Stimulated activated CD4-positive, alpha-beta T cell treated with anti-CD3 and anti-CD28 coated beads, Interleukin-2, amount 100 ng/mL, for 48 hours (primary cell): ENCODE data around the gene STAC.
"Not testable (repeated sequence)": the region's sequence is repeated elsewhere in the genome, so short reads cannot be mapped to it uniquely, and the experiment has no call there.

ENCODE experiments used
- DNase-seq, 2 donors: peaks; one replicate each; pipeline ENCODE4 v3.0.0-alpha.2; 2020

Gene STAC

DNA sequence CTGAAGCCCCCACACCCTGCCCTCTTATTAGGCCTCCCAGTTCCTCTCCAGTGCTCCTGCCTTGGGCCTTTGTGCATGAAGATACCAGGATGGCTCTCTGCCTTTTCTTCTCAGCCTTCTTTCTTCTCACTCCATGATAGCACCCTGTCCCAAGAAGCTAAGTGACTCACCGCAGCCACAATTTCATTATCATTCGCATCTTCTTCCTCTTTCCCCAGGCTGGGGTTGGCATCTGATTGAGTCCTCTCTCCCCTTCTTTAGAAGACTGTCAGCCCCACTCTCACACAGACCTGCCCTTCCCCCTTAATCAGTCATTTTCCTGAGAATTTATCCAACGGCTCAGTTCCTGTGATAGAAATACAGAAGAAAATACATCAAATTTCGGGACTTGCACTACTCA is 102.0 kb downstream of the STAC start:
- DNase-seq, result no peak

GRCh38 chr3:36482880-36483279 is 102.6 kb downstream of the STAC start:
- no peak for DNase-seq

DNA sequence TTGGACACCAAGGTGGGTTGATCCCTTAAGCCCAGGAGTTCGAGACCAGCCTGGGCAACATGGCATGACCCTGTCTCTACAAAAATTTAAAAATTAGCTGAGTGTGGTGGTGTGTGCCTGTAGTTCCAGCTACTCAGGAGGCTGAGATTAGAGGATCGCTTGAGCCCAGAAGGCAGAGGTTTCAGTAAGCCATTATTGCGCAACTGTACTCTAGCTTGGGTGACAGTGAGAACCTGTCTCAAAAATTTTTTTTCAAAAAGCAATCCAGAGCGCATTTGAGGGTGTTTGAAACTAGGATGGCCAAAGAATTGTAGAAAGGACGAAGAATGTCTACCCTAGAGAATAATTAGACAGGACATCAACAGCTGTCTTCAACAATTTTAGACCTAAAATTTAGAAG is 103.4 kb downstream of the STAC start:
- no peak for DNase-seq

GRCh38 chr3:36484386-36484785 is 104.1 kb downstream of the STAC start:
- DNase-seq, result no peak

DNA sequence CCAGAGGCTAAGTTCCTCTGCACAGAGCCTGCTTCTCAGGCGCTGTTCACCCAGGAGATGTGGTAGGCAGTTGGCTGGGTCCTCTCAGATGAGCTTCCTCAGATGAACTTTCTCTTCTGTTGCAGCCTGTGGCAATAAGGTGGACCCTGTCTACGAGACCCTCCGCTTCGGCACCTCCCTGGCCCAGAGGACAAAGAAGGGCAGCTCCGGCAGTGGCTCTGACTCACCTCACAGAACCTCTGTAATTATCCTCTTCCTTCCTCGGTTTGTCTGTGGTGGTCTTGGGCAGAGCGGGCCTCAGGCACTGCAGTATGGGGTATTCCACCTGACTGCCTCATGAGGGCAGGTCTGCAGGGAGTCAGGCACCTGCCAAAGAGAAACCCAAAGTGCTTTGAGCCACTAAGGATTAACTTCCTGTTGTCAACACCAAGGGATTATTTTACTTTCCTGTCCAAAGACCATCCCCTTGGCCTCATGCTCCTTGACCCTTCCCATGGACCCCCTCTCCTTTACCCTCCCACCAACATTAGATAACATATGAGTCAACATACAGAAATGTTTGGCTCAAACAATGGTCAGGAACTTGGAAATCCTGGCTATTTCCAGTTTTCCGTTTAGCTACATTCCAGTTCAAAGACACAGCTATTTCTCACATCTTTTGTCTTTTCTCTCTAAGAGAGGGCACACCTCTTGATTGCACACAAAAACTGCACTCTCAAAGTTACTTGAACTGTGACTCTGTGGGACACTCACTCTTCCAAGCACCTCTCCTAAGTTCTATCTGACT is 105.9 kb downstream of the STAC start:
- no peak for DNase-seq

- DNase-seq, result no peak
Measured at GRCh38 chr3:36487616-36488015, 107.3 kb downstream of the STAC start.

DNA sequence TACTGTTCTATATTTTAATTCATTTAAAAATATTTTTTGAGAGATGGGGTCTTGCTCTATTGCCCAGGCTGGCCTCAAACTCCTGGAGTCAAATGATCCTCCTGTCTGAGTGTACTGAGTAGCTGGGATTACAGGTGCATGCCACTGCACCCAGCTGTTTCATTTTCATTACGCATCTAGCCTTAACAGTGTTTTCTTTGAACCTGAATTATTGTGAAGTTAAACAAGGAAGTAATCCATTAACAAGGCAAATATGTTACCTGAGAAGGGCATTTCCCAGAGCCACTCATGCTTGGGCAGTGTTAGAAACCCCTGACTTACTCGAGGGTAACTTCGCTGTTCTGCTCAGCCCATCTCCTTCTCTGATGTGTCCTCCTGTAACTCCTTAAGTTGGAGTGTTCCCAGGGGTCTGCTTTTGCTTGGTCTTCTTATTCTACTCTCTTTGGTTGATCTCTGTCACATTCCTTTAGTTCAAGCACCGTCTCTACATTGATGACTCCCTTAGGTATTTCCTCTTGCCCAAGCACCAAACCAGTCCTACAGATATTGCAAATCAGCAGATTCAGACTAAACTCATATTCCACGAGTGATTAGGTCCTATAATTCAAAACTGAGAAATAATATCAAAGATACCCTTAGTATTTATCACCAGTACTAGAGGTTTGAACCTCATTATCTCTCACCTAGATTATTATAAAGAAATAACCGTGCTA is 107.9 kb downstream of the STAC start:
- no peak for DNase-seq

- DNase-seq, result no peak
Measured at GRCh38 chr3:36489101-36489500, 108.8 kb downstream of the STAC start.

GRCh38 chr3:36489679-36490425 is 109.5 kb downstream of the STAC start:
- no peak for DNase-seq

DNA sequence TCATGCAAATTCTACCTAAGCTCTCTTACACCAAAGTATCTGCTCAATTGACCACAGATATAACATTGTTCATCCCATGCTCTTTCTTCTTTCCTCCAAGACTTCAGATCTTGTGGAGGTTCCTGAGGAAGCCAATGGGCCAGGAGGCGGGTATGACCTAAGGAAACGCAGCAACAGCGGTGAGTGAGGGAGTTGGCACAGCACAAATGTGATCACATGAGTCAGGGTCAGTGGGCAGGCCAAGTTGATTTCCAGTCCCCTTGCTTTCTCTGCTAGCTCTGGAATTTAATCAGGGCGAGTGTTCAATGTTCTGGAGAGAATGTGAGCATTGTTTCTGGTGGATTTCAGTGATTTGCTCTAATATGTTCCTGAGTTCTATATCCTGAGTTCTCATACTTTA is 112.7 kb downstream of the STAC start:
- no peak for DNase-seq

DNA sequence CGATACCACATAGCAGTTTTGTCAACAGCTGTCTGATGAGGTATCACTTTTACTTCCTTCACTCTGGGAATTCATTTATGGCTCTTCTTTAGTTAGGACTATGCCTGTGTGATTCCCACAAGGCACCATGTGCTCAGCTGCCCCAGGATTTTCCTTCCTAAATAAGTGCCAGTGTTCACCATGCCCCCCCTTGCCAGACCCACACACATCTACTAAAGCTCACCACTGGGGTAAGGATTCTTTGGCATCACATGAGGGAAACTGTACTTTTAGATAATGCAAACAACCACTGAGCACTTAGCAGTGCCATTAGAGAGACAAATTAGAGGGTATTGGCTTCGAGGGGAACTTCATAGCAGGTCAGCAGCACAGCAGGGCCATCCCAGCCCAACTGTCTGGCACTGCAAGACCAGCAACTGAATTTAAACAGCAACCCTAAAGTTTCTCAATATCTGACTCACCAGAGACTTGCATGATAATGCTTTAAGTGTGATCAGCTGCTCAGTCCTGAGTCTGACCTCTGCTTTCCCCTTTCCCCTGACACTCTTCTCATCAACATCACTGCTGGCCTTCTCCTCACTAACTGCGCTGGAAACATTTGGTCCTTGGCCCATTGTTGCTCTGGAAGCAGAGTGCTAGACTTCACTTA is 114.3 kb downstream of the STAC start:
- no peak for DNase-seq

DNA sequence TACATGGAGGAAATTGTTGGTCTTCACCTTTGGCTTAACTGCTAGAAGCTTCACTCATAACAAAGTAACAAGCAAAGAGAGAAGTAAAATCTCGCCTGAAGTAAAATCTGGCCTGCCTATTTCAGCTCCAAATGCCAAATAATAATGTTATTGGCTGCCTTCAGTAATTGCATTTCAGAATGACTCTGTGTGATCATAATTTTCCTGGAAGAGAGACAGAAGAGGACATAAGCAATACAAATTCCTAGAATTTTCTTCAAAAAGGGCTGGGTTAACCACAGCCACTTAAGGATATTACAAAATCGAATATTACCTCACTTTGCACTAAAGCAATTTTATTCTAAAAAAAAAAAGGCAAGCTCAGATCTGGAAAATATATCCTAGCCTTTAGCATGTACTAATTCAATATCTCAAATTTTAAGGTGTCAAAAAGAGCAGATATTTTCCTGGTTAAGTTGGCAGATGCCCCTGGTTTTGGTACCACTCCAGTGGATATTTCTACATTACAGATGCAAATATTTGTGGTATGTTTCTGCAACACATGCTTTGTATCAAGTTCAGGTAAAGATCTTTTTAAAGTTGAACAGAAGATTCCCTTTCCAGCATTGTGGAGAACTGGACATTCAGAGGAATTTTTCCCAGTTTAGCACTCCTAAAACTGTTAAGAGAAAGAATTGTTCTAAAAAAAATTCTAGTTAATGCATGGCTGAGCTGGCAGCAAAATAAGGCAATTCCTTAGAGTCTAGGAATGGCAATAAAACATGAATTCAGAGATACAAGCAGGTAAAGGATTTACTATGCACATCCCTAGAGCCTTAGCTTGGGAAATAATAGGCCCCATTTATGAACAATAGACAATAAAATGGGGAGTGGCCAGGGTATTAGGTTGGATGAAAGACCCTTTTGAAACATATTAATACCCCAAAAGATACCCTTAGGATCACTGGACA is 116.7 kb downstream of the STAC start:
- no peak for DNase-seq

- not testable (repeated sequence) for DNase-seq
Measured at GRCh38 chr3:36500053-36500452, 119.7 kb downstream of the STAC start.

DNA sequence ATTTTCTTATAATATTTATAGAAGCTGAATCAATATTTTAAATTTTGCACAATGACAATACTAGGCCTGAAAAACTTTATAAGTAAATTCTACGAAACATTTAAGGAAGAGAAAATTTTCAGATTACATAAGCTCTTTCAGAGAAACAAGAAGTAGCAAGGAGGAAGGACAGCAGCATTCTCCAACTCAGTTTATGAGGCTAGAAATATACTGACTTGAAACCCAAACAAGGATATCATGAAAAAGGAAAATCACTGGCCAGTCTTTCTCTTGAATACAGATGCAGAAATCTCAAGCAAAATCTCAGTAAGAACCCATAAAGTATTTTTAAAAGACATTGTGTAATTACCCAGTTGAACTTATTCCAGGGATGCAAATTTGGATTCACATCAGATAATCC is 121.3 kb downstream of the STAC start:
- no peak for DNase-seq

DNA sequence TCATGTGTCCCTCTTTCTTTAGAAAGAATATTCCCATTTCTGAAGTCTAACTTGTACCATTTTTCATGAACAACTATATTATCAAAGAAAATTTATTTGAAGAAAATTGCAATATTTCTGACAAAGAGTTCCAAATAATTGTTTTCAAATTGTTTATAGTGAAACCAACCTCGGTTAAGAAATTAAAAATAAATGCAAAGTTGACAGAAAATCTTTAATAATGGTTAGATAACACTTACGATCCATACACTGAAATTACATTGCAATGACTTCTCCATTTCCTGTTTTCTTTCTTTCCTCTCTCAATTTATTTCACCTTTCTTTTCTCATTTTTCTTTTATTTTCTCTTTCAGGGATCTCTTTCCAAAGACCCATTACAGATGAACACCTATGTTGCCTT is 125.1 kb downstream of the STAC start:
- no peak for DNase-seq

DNA sequence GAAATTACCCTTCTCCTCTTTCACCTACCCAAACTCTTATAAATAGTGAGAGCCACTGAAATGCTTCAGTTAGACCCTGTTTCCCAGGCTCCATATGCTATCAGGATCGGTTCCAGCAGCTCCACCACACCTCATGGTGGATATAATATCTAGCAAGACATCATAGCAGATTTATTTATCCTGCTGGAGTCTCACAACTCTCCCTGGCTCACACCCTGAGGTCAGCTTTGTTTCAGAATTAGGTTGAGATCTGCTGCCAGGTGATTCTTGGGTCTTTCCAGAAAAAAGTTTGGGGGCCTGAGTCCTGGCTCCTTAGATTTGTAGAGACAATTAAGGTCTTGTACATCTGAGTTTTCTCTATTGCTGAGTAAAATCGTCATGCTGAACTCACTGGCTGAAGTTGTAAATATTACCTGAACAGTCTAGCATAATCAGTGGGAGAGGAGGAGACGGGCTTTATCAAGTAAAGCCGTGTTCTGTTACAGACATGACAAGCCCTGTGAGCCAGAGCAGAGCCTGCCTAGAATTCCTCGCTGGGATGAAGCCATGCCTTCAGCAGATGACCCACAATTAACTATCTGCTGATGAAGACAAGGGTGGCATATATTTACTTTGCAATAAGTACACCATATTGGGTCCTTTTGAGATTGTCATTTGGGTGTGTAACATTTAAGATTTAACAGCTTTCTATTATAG is 131.6 kb downstream of the STAC start:
- DNase-seq, result no peak

DNA sequence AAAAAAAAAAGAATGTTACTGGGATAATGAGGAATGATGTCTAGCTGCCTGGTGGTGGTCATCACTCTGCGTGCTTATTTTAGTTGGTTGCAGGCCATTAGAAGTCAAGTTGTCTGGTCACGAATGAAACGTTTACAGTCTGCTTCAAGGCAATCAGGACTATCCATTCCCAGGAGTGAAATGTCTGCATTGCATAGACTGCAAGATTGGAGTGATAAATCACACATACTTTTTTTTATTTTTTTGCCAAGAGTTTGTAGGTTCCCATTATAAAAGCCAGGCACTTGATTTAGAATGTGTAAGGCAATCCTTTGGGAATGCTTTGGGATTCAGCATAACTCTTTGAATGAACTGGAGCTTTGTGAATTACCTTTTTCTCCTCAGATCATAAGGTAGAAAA is 132.3 kb downstream of the STAC start:
- DNase-seq, result no peak

DNA sequence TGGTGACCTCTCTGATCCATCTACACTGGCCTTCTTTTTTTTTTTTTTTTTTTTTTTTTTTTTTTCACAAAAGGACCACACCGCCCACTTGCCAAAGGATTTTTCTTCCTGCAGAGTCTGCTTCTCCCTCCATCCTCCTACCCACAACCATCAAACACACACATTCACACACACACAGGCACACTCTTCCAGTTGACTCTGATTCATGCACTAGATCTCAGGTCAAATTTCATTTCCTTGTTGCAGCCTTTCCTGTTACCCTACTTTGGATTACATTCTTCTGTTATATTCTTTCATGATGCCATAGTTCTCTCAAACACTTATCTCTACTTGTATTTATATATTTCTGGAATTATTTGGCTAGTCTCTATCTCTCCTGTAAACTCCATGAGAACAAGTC is 133.9 kb downstream of the STAC start:
- no peak for DNase-seq

GRCh38 chr3:36519682-36520081 is 139.4 kb downstream of the STAC start:
- DNase-seq, result no peak

GRCh38 chr3:36520241-36521006 is 140.1 kb downstream of the STAC start:
- no peak for DNase-seq

DNA sequence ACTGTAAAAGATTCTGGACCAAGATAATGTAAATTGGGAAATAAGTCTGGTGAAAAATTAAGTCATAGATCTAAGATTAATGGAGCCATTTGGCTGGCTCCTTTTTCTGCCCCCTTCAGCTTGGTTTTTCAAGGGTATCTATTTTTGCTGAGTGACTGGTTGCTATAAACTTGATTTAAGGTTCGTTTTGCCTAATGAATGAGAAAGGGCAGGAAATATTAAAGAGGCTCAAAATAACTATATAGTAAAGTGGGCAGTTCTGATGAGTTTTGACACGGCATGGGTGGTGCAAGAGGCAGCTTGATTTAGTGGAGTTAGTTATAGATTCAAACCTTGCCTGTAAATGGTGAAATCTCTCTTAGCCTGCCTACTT is 140.7 kb downstream of the STAC start:
- no peak for DNase-seq
